Colonic mucosa (tissue), 4 donors: Measurements from ENCODE around the gene ACTN3. TPM values are rescaled to one million over a fixed set of nuclear protein-coding genes. Genes with fewer than 3 reads are reported as not detected.
A peak's percentile ranks its signal among the peaks of the same experiment; 100 is the strongest.
"Not testable (repeated sequence)": the region's sequence is repeated elsewhere in the genome, so short reads cannot be mapped to it uniquely, and the experiment has no call there.

Experiments
- DNase-seq: peaks from one replicate; pipeline ENCODE4 v3.0.0-alpha.2; 2020
- H3K27ac ChIP-seq: fragments of 200-600 bp; one replicate; pipeline ENCODE4 v1.8.0; 2021
- H3K27me3 ChIP-seq: fragments of 200-600 bp; one replicate; pipeline ENCODE4 v1.8.0; 2021
- H3K36me3 ChIP-seq: fragments of 200-600 bp; one replicate; pipeline ENCODE4 v1.8.0; 2021
- H3K4me1 ChIP-seq: fragments of 200-600 bp; one replicate; pipeline ENCODE4 v1.8.0; 2021; ENCODE audit warnings: mild to moderate bottlenecking
- H3K4me3 ChIP-seq: fragments of 200-600 bp; one replicate; pipeline ENCODE4 v1.8.0; 2021
- H3K9ac ChIP-seq, 2 donors: one replicate each; pipeline ENCODE4 v1.7.0; 2013; ENCODE audit warnings: control low read depth in 2 of 2, low read depth in 2 of 2, low read length in 2 of 2
- H3K9me3 ChIP-seq: fragments of 200-600 bp; one replicate; pipeline ENCODE4 v1.8.0; 2021
- intact Hi-C: fragments of 100-400 bp; cut with DNase I; formaldehyde crosslinking; loops from one replicate; pipeline ENCODE4 v1.14.1; 2022
- total RNA-seq, 2 donors: library from RNA; stranded (reverse); fragmentation: NEBNext Ultra II Directional in 1 of 2; extraction: Animal tissue kit (Norgen Biotek cat#: 25700) in 1 of 2; gene quantifications; one replicate each; pipeline ENCODE4 v1.2.1, GENCODE V29; 2021
- TF ChIP-seq, protein P1 (sequence below): fragments of 200-600 bp; IDR thresholded peaks from one replicate; pipeline ENCODE4 v1.8.0; 2022; ENCODE audit warnings: antibody characterized with exemption, mild to moderate bottlenecking
- donor health status: healthy.
- donor health status: DM: no; HTN: no; CAD: no.
- donor health status: DM: no; HTN: no; CAD: no.

ACTN3 gene
- total RNA-seq, 2 donors from 2014 or later = 0.11 TPM; not detected in 1

DNA sequence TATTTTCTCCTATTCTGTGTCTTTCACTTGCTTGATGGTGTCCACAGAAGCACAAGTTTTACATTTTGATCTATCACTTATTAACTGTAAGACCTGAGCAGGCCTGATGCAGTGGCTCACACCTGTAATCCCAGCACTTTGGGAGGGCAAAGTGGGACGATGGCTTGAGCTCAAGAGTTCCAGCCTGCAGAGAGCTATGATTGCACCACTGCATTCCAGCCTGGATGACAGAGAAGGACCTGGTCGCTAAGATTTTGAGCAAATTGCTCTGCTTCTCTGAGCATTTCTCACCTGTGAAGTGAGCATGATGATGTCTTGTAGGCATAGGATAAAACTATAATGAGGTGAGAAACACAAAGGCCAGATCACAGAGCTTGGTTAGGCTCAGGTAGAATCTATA, 39.4 kb downstream of the ACTN3 start:
- intact Hi-C loops = no loop called here
- Histone ChIP-seq H3K9me3 (no peaks in the 10 kb centered on the region), H3K36me3 (no peaks in the 10 kb centered on the region), H3K9ac (no peak overlapping the region), H3K4me1 (no peaks in the 10 kb centered on the region), H3K4me3 (no peak overlapping the region), H3K27ac (no peak overlapping the region), H3K27me3 (no peaks in the 10 kb centered on the region)
- DNase-seq = no peak
- TF ChIP-seq, protein P1, sequence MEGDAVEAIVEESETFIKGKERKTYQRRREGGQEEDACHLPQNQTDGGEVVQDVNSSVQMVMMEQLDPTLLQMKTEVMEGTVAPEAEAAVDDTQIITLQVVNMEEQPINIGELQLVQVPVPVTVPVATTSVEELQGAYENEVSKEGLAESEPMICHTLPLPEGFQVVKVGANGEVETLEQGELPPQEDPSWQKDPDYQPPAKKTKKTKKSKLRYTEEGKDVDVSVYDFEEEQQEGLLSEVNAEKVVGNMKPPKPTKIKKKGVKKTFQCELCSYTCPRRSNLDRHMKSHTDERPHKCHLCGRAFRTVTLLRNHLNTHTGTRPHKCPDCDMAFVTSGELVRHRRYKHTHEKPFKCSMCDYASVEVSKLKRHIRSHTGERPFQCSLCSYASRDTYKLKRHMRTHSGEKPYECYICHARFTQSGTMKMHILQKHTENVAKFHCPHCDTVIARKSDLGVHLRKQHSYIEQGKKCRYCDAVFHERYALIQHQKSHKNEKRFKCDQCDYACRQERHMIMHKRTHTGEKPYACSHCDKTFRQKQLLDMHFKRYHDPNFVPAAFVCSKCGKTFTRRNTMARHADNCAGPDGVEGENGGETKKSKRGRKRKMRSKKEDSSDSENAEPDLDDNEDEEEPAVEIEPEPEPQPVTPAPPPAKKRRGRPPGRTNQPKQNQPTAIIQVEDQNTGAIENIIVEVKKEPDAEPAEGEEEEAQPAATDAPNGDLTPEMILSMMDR = no peak

DNA sequence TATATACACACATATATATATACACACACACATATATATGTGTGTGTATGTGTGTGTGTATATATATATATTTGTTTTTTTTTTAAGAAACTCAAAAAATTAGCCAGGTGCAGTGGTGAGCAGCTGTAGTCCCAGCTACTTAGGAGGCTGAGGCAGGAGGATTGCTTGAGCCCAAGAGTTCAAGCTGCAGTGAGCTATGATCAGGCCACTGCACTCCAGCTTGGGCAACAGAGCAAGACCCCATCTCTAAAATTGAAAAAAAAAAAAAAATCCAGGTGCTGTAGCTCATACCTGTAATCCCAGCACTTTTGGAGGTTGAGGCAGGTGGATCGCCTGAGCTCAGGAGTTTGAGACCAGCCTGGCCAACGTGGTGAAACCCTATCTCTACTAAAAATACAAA, 42.6 kb downstream of the ACTN3 start:
- H3K36me3 ChIP-seq, H3K27me3 ChIP-seq, H3K9me3 ChIP-seq, H3K4me3 ChIP-seq, H3K9ac ChIP-seq, DNase-seq, H3K27ac ChIP-seq, H3K4me1 ChIP-seq, intact Hi-C loops: not testable (repeated sequence)

DNA sequence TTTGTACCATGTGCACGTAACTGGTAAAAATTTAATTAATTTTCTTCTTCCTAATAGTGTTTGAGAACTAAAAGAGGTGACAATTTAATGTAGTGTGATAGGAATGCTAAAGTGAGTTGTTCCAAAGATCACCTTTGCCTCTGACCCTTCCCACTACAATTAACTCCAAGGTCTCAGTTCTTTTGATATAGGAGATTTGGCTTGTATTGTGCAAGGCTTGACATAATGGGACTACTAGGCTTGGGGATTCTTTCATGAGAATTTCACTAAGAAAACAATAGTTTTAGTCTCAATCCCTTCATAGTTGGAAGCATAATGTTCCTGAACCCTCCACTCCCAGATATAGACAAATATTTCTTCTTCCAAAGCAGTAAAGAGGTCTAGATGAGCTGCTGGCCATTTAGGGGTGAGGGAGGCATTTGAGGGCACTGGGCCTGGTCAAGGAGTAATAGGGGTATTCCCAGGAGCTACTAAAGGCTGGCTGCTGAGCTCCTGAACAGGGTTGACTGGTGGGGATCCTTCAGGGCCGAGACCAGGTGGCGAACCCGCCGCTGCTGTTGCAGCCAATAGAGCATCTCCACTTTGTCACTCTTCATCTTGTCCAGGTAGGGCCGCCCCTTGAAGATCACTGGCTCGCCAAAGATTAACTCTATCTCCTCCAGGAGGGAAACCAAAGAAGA, 43.4 kb downstream of the ACTN3 start:
- TF ChIP-seq, protein P1 = no peak
- no peaks in the 10 kb centered on the region for H3K36me3 ChIP-seq
- DNase-seq = no peak
- no peaks in the 10 kb centered on the region for H3K9me3 ChIP-seq
- H3K4me3 ChIP-seq = no peak overlapping the region
- H3K9ac ChIP-seq = no peak overlapping the region
- intact Hi-C loops = loop anchor here (10.0 kb wide), 1 partner anchor 245 kb away; no protein-coding TSS in a partner anchor
- no peak overlapping the region for H3K27ac ChIP-seq
- peaks cover 5% of the 10 kb centered on the region for H3K4me1 ChIP-seq
- no peaks in the 10 kb centered on the region for H3K27me3 ChIP-seq

DNA sequence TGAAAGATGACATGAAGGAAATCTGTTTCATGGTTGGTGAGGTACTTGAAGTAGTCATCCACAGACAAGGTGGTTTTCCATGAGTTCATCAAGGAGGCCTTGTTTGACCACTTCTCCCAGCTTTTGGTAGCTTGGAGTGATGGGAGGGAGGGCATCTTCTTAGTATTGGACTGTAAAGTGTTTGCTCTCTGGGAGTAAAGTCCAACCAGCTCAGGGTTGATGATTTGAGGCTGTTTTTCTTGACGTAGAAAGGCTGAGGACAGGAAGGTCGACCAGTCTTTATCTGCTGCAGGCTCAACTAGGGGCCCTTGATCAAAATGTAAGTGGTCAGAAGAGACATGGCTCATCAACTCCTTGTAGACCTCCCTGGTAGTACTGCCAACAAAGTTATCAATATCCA, 44.5 kb downstream of the ACTN3 start:
- Histone ChIP-seq H3K9me3 (no peaks in the 10 kb centered on the region), H3K4me3 (no peak overlapping the region), H3K27ac (no peak overlapping the region), H3K36me3 (no peaks in the 10 kb centered on the region), H3K27me3 (no peaks in the 10 kb centered on the region), H3K9ac (no peak overlapping the region), H3K4me1 (peaks cover 5% of the 10 kb centered on the region)
- TF ChIP-seq, protein P1 = no peak
- DNase-seq = no peak
- intact Hi-C loops = loop anchor here (10.0 kb wide), 1 partner anchor 244 kb away; no protein-coding TSS in a partner anchor

DNA sequence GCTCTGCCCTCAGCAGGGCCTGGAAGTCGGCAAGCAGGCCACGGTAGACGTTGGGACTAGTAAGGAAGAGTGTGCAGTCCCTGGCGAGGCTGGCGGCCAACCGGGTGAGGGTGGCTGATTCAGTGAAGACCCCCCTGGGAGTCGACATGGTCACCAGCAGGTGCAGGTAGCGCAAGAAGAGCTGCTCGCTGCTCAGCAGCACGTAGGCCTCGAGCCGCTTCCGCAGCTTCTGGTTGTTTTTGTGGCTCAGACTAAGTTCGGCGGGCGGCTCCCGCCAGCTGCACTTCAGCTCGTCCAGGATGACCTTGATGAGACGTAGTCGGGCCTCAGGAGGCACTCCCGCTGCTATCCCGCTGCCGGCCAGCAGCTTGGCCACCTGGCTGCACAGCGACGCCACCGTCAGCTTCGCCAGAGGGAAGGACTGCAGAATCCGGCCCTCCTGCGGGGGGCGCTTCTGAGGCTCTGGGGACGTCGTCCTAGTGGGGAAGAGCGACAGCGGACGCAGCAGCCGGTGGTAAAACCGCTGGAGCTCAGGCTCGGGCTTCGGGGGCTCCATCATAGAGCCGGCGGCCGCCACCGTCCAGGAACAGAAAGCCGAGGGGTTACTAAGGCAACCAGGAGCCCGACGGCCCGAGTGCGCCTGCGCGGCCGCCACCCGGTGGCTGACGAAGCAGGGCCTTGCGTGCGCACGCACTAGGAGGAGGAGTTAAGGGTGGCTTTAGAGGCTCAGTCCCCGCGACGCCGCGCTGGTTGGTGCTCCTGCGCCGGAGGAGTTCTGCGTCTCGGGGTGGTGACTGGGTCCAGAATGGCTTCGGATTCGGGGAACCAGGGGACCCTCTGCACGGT, 46.0 kb downstream of the ACTN3 start, which contains the start of the genes CCDC87 and CCS:
CCDC87 (minus strand) TSS at position 607 of the 846 bp plus-strand sequence; CDS start at position 559, 48 bp downstream.
CCS (plus strand) TSS at position 729 of the 846 bp plus-strand sequence; CDS start at position 806, 77 bp downstream.
- Histone ChIP-seq H3K9ac (peak within 1 kb of the TSS; percentile 85 to 97), H3K27me3 (no peaks in the 10 kb centered on the region), H3K9me3 (no peaks in the 10 kb centered on the region), H3K36me3 (no peaks in the 10 kb centered on the region), H3K4me3 (peak within 1 kb of the TSS; percentile 65), H3K4me1 (peaks cover 5% of the 10 kb centered on the region), H3K27ac (peak within 1 kb of the TSS; percentile 81)
- intact Hi-C loops = loop anchor here (10.0 kb wide), 1 partner anchor 242 kb away; no protein-coding TSS in a partner anchor
- TF ChIP-seq, protein P1 = peak; percentile 75
- DNase-seq = peak; percentile 99
